Esophagus mucosa (tissue), 1 donor: ENCODE measurements around the gene AMOTL1. TPM values are rescaled to one million over a fixed set of nuclear protein-coding genes. Genes with fewer than 3 reads are reported as not detected.
"Not testable (repeated sequence)": the region's sequence is repeated elsewhere in the genome, so short reads cannot be mapped to it uniquely, and the experiment has no call there.

Source experiments
- ATAC-seq: fragments of 200-7000 bp; cut with Tn5 transposase; one replicate; pipeline ENCODE4 v1.9.1; 2020
- total RNA-seq: library from RNA; stranded (reverse); gene quantifications from one replicate; pipeline ENCODE4 v1.2.4, GENCODE V29; 2023
- donor health status: DM: yes; HTN: yes; CAD: no.

The AMOTL1 gene
- total RNA-seq, 1 donor from 2014 or later: 52.4 TPM

- ATAC-seq: no peak
These were observed 1.7 kb downstream of the AMOTL1 start for GRCh38 chr11:94769880-94770279.

GRCh38 chr11:94770563-94771120 is 2.5 kb downstream of the AMOTL1 start:
- ATAC-seq: no peak

- no peak for ATAC-seq
These were observed 3.2 kb downstream of the AMOTL1 start for GRCh38 chr11:94771390-94771789.

GRCh38 chr11:94771951-94772350 is 3.8 kb downstream of the AMOTL1 start:
- no peak for ATAC-seq

- ATAC-seq: no peak
These were observed 5.7 kb downstream of the AMOTL1 start for GRCh38 chr11:94773842-94774241.

- no peak for ATAC-seq
These were observed 6.2 kb downstream of the AMOTL1 start for GRCh38 chr11:94774345-94774744.

GRCh38 chr11:94775567-94776327 is 7.6 kb downstream of the AMOTL1 start:
- no peak for ATAC-seq

- ATAC-seq: peak; percentile 92
These were observed 8.5 kb downstream of the AMOTL1 start for GRCh38 chr11:94776351-94777321.

GRCh38 chr11:94780432-94780831 is 12.3 kb downstream of the AMOTL1 start:
- no peak for ATAC-seq

GRCh38 chr11:94781837-94782236 is 13.7 kb downstream of the AMOTL1 start:
- no peak for ATAC-seq

GRCh38 chr11:94782446-94782845 is 14.3 kb downstream of the AMOTL1 start:
- no peak for ATAC-seq

- ATAC-seq: no peak
These were observed 16.7 kb downstream of the AMOTL1 start for GRCh38 chr11:94784884-94785283.

GRCh38 chr11:94785509-94785908 is 17.4 kb downstream of the AMOTL1 start:
- ATAC-seq: no peak

- no peak for ATAC-seq
These were observed 18.3 kb downstream of the AMOTL1 start for GRCh38 chr11:94786264-94787126.

- no peak for ATAC-seq
These were observed 19.6 kb downstream of the AMOTL1 start for GRCh38 chr11:94787801-94788200.

GRCh38 chr11:94788396-94788795 is 20.2 kb downstream of the AMOTL1 start:
- ATAC-seq: no peak

- ATAC-seq: no peak
These were observed 22.0 kb downstream of the AMOTL1 start for GRCh38 chr11:94790197-94790596.

GRCh38 chr11:94790661-94791180 is 22.6 kb downstream of the AMOTL1 start:
- no peak for ATAC-seq

- no peak for ATAC-seq
These were observed 23.2 kb downstream of the AMOTL1 start for GRCh38 chr11:94791216-94791889.

GRCh38 chr11:94791942-94792341 is 23.8 kb downstream of the AMOTL1 start:
- not testable (repeated sequence) for ATAC-seq

- ATAC-seq: no peak
These were observed 24.3 kb downstream of the AMOTL1 start for GRCh38 chr11:94792451-94792850.
